MCF 10A (cell line): ENCODE measurements around the gene ABHD1. TPM values are rescaled to one million over a fixed set of nuclear protein-coding genes. Genes with fewer than 3 reads are reported as not detected.

Experiments
- BruUV-seq: library from RNA; stranded (reverse); fragments of 400-500 nt; replicated peaks from 2 replicates; lab custom pipeline; 2021; lab: Mats Ljungman, UMichigan
- CTCF ChIA-PET: fragments of 300-600 bp; sonication (Branson Sonifier 250); formaldehyde crosslinking; extraction: SDS; loops from one replicate; lab custom pipeline; 2021; ENCODE audit warnings: antibody characterized with exemption, inconsistent platforms; lab: Yijun Ruan, JAX
- POLR2A ChIA-PET: fragments of 300-600, 350-650 bp; sonication (Branson Sonifier 250); formaldehyde crosslinking; extraction: SDS; loops from one replicate; lab custom pipeline; 2020; ENCODE audit warnings: antibody characterized with exemption, inconsistent platforms; lab: Yijun Ruan, JAX
- DNase-seq: peaks from one replicate; pipeline ENCODE4 v3.0.0-alpha.2; 2018; ENCODE audit not compliant: unreplicated experiment
- H3K27ac Mint-ChIP-seq: one replicate; pipeline ENCODE4 v1.8.0; 2022; ENCODE audit warnings: mild to moderate bottlenecking, low read depth, mixed read lengths; ENCODE audit not compliant: unreplicated experiment
- H3K27me3 Mint-ChIP-seq: one replicate; pipeline ENCODE4 v1.8.0; 2022; ENCODE audit warnings: mixed read lengths; ENCODE audit not compliant: insufficient read depth, unreplicated experiment
- H3K36me3 Mint-ChIP-seq: one replicate; pipeline ENCODE4 v1.8.0; 2022; ENCODE audit warnings: mild to moderate bottlenecking, moderate library complexity, mixed read lengths; ENCODE audit not compliant: insufficient read depth, unreplicated experiment
- H3K4me1 Mint-ChIP-seq: one replicate; pipeline ENCODE4 v1.8.0; 2022; ENCODE audit warnings: mixed read lengths; ENCODE audit not compliant: insufficient read depth, unreplicated experiment
- H3K4me3 Mint-ChIP-seq: one replicate; pipeline ENCODE4 v1.8.0; 2022; ENCODE audit warnings: mild to moderate bottlenecking, moderate library complexity, mixed read lengths; ENCODE audit not compliant: unreplicated experiment
- H3K9me3 Mint-ChIP-seq: one replicate; pipeline ENCODE4 v1.8.0; 2022; ENCODE audit warnings: mixed read lengths; ENCODE audit not compliant: unreplicated experiment
- CTCF ChIP-seq: fragments of 200-600 bp; IDR thresholded peaks from one replicate; pipeline ENCODE4 v1.8.0; 2022; ENCODE audit warnings: antibody characterized with exemption, mild to moderate bottlenecking; ENCODE audit not compliant: unreplicated experiment
- intact Hi-C: fragments of 100-400 bp; cut with micrococcal nuclease; formaldehyde crosslinking; loops from 2 replicates; pipeline ENCODE4 v1.14.1; 2022
- total RNA-seq: library from RNA; stranded (reverse); gene quantifications from 2 replicates; pipeline ENCODE4 v1.2.3, GENCODE V29; 2022

Gene ABHD1
- total RNA-seq, 1 experiment from 2014 or later, result not detected

GRCh38 chr2:27096748-27097297 is 26.8 kb upstream of the ABHD1 start:
- Mint-ChIP-seq H3K27me3 (no peaks in the 10 kb centered on the region), H3K27ac (no peak overlapping the region), H3K36me3 (no peaks in the 10 kb centered on the region), H3K4me1 (no peaks in the 10 kb centered on the region), H3K9me3 (no peaks in the 10 kb centered on the region), H3K4me3 (no peak overlapping the region)
- intact Hi-C loops, result no loop called here
- no peak for TF ChIP-seq CTCF
- POLR2A ChIA-PET, result interaction anchor here (0.7 to 2.2 kb wide), 7 partner anchors 33 to 226 kb away, joined by 3 to 7 read pairs (median 3); partner anchors contain the start of gene SLC30A3
- no peak for DNase-seq
- BruUV-seq, result no TSS peak
- CTCF ChIA-PET, result interaction anchor here (0.8 to 10.4 kb wide), 8 partner anchors 9 to 207 kb away, joined by 3 to 96 read pairs (median 12); partner anchors contain the start of genes KHK and TRIM54

DNA sequence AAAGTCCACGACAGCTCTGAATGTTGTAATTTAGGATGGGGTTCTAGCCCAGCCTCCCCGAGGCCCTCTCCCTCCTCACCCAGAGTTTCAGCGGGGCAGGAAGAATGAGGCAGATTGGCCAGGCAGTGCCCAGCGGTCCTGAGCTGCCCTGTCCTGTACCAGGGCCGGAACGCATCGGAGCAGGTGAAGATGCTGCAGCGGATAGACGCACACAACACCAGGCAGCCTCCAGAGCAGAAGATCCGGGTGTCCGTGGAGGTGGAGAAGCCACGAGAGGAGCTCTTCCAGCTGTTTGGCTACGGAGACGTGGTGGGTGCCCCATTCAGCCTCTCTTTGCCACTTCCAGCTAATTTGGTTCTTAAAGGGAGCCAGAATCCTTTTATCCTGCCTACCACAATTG is 26.3 kb upstream of the ABHD1 start:
- Mint-ChIP-seq H3K4me3 (no peak overlapping the region), H3K36me3 (no peaks in the 10 kb centered on the region), H3K27me3 (no peaks in the 10 kb centered on the region), H3K27ac (no peak overlapping the region), H3K4me1 (no peaks in the 10 kb centered on the region), H3K9me3 (no peaks in the 10 kb centered on the region)
- intact Hi-C loops, result no loop called here
- ChIA-PET CTCF (interaction anchor here (0.8 to 10.4 kb wide), 8 partner anchors 10 to 206 kb away, joined by 3 to 96 read pairs (median 10); partner anchors contain the start of genes KHK and TRIM54), POLR2A (interaction anchor here (0.6 to 2.2 kb wide), 6 partner anchors 33 to 225 kb away, joined by 3 to 7 read pairs (median 3); no protein-coding TSS in a partner anchor)
- TF ChIP-seq CTCF, result no peak
- no peak for DNase-seq
- no TSS peak for BruUV-seq

DNA sequence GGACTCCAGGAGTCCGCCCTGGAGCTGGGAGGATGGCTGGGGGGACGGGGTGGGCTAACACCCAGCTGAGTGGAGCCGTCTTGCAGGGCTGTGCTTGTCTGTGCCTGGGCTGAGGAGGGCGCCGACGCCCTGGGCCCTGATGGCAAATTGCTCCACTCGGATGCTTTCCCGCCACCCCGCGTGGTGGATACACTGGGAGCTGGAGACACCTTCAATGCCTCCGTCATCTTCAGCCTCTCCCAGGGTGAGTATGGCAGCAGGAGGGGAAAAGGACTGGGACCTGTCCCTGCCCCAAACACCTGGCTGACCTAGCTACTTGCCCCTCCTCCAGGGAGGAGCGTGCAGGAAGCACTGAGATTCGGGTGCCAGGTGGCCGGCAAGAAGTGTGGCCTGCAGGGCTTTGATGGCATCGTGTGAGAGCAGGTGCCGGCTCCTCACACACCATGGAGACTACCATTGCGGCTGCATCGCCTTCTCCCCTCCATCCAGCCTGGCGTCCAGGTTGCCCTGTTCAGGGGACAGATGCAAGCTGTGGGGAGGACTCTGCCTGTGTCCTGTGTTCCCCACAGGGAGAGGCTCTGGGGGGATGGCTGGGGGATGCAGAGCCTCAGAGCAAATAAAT is 24.2 kb upstream of the ABHD1 start:
- intact Hi-C loops, result no loop called here
- no peak for TF ChIP-seq CTCF
- Mint-ChIP-seq H3K4me3 (no peak overlapping the region), H3K9me3 (no peaks in the 10 kb centered on the region), H3K36me3 (no peaks in the 10 kb centered on the region), H3K4me1 (no peaks in the 10 kb centered on the region), H3K27me3 (no peaks in the 10 kb centered on the region), H3K27ac (no peak overlapping the region)
- CTCF ChIA-PET, result interaction anchor here (0.6 to 10.4 kb wide), 23 partner anchors 8 to 209 kb away, joined by 3 to 96 read pairs (median 4); partner anchors contain the start of genes ATRAID, SLC5A6, TRIM54 and UCN
- no peak for DNase-seq
- POLR2A ChIA-PET, result interaction anchor here (2.8 kb wide), 1 partner anchor 92 kb away, joined by 9 read pairs; no protein-coding TSS in a partner anchor
- BruUV-seq, result no TSS peak

GRCh38 chr2:27100036-27100435 is 23.6 kb upstream of the ABHD1 start:
- Mint-ChIP-seq H3K4me1 (no peaks in the 10 kb centered on the region), H3K36me3 (no peaks in the 10 kb centered on the region), H3K4me3 (no peak overlapping the region), H3K27ac (no peak overlapping the region), H3K27me3 (no peaks in the 10 kb centered on the region), H3K9me3 (no peaks in the 10 kb centered on the region)
- TF ChIP-seq CTCF, result no peak
- ChIA-PET CTCF (interaction anchor here (0.7 to 10.4 kb wide), 15 partner anchors 9 to 208 kb away, joined by 3 to 96 read pairs (median 4); partner anchors contain the start of genes ATRAID, SLC5A6, TRIM54 and UCN), POLR2A (interaction anchor here (2.8 kb wide), 1 partner anchor 92 kb away, joined by 9 read pairs; no protein-coding TSS in a partner anchor)
- intact Hi-C loops, result no loop called here
- DNase-seq, result no peak
- BruUV-seq, result no TSS peak
